Measurements from ENCODE around the gene EEIG1.

GRCh38 chr9:128027705-128028104 lies 46.9 kb upstream of the EEIG1 start:
- TF ChIP-seq EZH2 (IDR thresholded peaks at IDR 0.05; ENCODE audit: borderline replicate concordance, control insufficient read depth, low read depth, low read length) (no peak), KLF5 (IDR thresholded peaks at IDR 0.05; ENCODE audit: partially characterized antibody) (no peak), POLR2AphosphoS5 (IDR thresholded peaks at IDR 0.05; ENCODE audit: low read length) (no peak), CBX5 (IDR thresholded peaks at IDR 0.05; ENCODE audit: low read depth) (no peak), CTCF (IDR thresholded peaks at IDR 0.05 in 2 of 3, conservative IDR thresholded peaks at IDR 0.05 in 1 of 3; ENCODE audit: control insufficient read depth in 2 of 3, extremely low read depth in 1 of 3, insufficient read depth in 1 of 3, low read depth in 3 of 3, low read length in 3 of 3) (no peak), ZBTB33 (IDR thresholded peaks at IDR 0.05) (no peak), FOXM1 (IDR thresholded peaks at IDR 0.05; ENCODE audit: low read depth, low read length) (no peak), TAF1 (IDR thresholded peaks at IDR 0.05; ENCODE audit: borderline replicate concordance, low read depth, low read length) (no peak), ASH2L (IDR thresholded peaks at IDR 0.05; ENCODE audit: borderline replicate concordance, low read depth) (no peak), SMAD1 (IDR thresholded peaks at IDR 0.05; ENCODE audit: low read depth, partially characterized antibody) (no peak), SIN3A (IDR thresholded peaks at IDR 0.05; ENCODE audit: low read depth, low read length) (no peak)
